ENCODE results near the gene PIK3CG. TPM values are rescaled to one million over a fixed set of nuclear protein-coding genes. Genes with fewer than 3 reads are reported as not detected.
"Not testable (repeated sequence)": the region's sequence is repeated elsewhere in the genome, so short reads cannot be mapped to it uniquely, and the experiment has no call there.

PIK3CG gene
- total RNA-seq, 1 donor from 2014 or later, result 3.6 TPM

- DNase-seq (ENCODE audit: low read depth in 2 of 2), result no peak
Measured at GRCh38 chr7:106936236-106936635, 71.2 kb downstream of the PIK3CG start.

DNA sequence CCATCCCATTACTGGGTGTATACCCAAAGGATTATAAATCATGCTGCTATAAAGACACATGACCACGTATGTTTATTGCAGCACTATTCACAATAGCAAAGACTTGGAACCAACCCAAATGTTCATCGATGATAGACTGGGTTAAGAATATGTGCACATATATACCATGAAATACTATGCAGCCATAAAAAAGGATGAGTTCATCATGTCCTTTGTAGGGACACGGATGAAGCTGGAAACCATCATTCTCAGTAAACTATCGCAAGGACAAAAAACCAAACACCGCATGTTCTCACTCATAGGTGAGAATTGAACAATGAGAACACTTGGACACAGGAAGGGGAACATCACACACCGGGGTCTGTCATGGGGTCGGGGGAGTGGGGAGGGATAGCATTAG, 73.0 kb downstream of the PIK3CG start:
- not testable (repeated sequence) for DNase-seq (ENCODE audit: low read depth in 2 of 2)

DNA sequence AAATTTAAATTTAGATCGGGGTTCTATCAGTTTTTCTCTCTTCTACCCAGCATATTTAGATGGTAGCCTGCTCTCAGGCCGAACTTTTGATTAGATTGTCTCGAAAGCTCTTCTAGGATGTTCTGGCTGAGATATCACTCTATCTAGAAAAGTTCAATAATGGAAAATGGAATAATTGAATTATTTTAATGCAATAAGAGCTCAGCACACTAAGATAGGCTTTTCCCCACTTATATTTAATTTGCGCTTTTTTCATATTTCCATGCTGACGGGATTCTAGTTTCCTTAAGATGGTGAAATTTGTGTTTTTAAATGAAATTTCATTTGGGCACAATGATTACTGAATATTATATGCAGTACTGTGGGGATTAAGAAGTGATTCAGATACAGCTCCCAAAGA, 73.7 kb downstream of the PIK3CG start:
- DNase-seq (ENCODE audit: low read depth in 2 of 2), result no peak

- DNase-seq (ENCODE audit: low read depth in 2 of 2), result no peak
Measured at GRCh38 chr7:106944035-106944665, 79.1 kb downstream of the PIK3CG start.

- peak; percentile 61 to 83 for DNase-seq (ENCODE audit: low read depth in 2 of 2)
Measured at GRCh38 chr7:106947244-106947728, 82.2 kb downstream of the PIK3CG start.

GRCh38 chr7:106952001-106952657, 87.0 kb downstream of the PIK3CG start:
- no peak for DNase-seq (ENCODE audit: low read depth in 2 of 2)

- no peak for DNase-seq (ENCODE audit: low read depth in 2 of 2)
Measured at GRCh38 chr7:106952658-106953231, 87.7 kb downstream of the PIK3CG start.

- DNase-seq (ENCODE audit: low read depth in 2 of 2), result no peak
Measured at GRCh38 chr7:106954840-106955239, 89.8 kb downstream of the PIK3CG start.

DNA sequence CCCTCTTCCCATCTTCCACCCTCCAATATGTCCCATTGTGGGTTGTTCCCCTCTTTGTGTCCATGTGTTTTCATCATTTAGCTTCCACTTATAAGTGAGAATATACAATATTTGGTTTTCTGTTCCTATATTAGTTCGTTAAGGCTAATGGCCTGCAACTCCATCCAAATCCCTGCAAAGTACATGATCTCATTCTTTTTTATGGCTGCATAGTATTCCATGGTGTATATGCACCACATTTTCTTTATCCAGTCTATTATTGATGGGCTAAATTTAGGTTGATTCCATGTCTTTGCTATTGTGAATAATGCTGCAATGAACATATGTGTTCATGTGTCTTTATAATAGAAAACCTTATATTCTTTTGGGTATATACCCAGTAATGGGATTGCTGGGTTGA, 90.8 kb downstream of the PIK3CG start:
- not testable (repeated sequence) for DNase-seq (ENCODE audit: low read depth in 2 of 2)

Other genes with a start within 250 kb of the PIK3CG start
- gene CCDC71L, start 204.1 kb upstream of the PIK3CG start, total RNA-seq, result 40.4 and 84.3 TPM in 2 replicates
- 12.0 and 19.9 TPM in 2 replicates for gene PRKAR2B, start 179.4 kb downstream of the PIK3CG start, total RNA-seq

All from dermis microvascular lymphatic vessel endothelial cell (primary cell).